Measurements from ENCODE around the gene KIAA1217. TPM values are rescaled to one million over a fixed set of nuclear protein-coding genes. Genes with fewer than 3 reads are reported as not detected.
A peak's percentile ranks its signal among the peaks of the same experiment; 100 is the strongest.

KIAA1217 gene
- total RNA-seq, 1 donor from 2014 or later = 13.2 TPM

- DNase-seq (ENCODE audit: low read depth) = no peak
Measured at GRCh38 chr10:24279166-24279565, 70.2 kb downstream of the KIAA1217 start.

GRCh38 chr10:24287559-24288195, 78.7 kb downstream of the KIAA1217 start:
- no peak for DNase-seq (ENCODE audit: low read depth)

GRCh38 chr10:24288581-24288980, 79.6 kb downstream of the KIAA1217 start:
- DNase-seq (ENCODE audit: low read depth) = no peak

- no peak for DNase-seq (ENCODE audit: low read depth)
Measured at GRCh38 chr10:24289235-24289634, 80.3 kb downstream of the KIAA1217 start.

- no peak for DNase-seq (ENCODE audit: low read depth)
Measured at GRCh38 chr10:24292304-24293293, 83.7 kb downstream of the KIAA1217 start.

- DNase-seq (ENCODE audit: low read depth) = no peak
Measured at GRCh38 chr10:24299578-24300260, 90.8 kb downstream of the KIAA1217 start.

GRCh38 chr10:24303522-24304310, 94.8 kb downstream of the KIAA1217 start:
- peak; percentile 23 for DNase-seq (ENCODE audit: low read depth)

GRCh38 chr10:24305551-24306506, 96.9 kb downstream of the KIAA1217 start:
- DNase-seq (ENCODE audit: low read depth) = no peak

- peak; percentile 13 for DNase-seq (ENCODE audit: low read depth)
Measured at GRCh38 chr10:24306507-24306875, 97.6 kb downstream of the KIAA1217 start.

- no peak for DNase-seq (ENCODE audit: low read depth)
Measured at GRCh38 chr10:24307116-24307515, 98.2 kb downstream of the KIAA1217 start.

- no peak for DNase-seq (ENCODE audit: low read depth)
Measured at GRCh38 chr10:24307696-24308485, 99.0 kb downstream of the KIAA1217 start.

- DNase-seq (ENCODE audit: low read depth) = peak; percentile 5
Measured at GRCh38 chr10:24310104-24310503, 101.2 kb downstream of the KIAA1217 start.

GRCh38 chr10:24311888-24312287, 103.0 kb downstream of the KIAA1217 start:
- no peak for DNase-seq (ENCODE audit: low read depth)

GRCh38 chr10:24313283-24313682, 104.3 kb downstream of the KIAA1217 start:
- no peak for DNase-seq (ENCODE audit: low read depth)

GRCh38 chr10:24315211-24315610, 106.3 kb downstream of the KIAA1217 start:
- DNase-seq (ENCODE audit: low read depth) = no peak

GRCh38 chr10:24318517-24318916, 109.6 kb downstream of the KIAA1217 start:
- DNase-seq (ENCODE audit: low read depth) = no peak

GRCh38 chr10:24320373-24320772, 111.4 kb downstream of the KIAA1217 start:
- DNase-seq (ENCODE audit: low read depth) = no peak

GRCh38 chr10:24324651-24325050, 115.7 kb downstream of the KIAA1217 start:
- DNase-seq (ENCODE audit: low read depth) = peak; percentile 33

GRCh38 chr10:24331457-24331856, 122.5 kb downstream of the KIAA1217 start:
- no peak for DNase-seq (ENCODE audit: low read depth)

Data from myocyte (in vitro differentiated cells).